ENCODE results near the gene TAGLN3. TPM values are rescaled to one million over a fixed set of nuclear protein-coding genes. Genes with fewer than 3 reads are reported as not detected.
A peak's percentile ranks its signal among the peaks of the same experiment; 100 is the strongest.

The TAGLN3 gene
- total and polyA plus RNA-seq, 2 of the 13 experiments (the other 11 are each of a cell fraction or from before 2014, with no cell fraction given) = 0.51 to 0.91 TPM

DNA sequence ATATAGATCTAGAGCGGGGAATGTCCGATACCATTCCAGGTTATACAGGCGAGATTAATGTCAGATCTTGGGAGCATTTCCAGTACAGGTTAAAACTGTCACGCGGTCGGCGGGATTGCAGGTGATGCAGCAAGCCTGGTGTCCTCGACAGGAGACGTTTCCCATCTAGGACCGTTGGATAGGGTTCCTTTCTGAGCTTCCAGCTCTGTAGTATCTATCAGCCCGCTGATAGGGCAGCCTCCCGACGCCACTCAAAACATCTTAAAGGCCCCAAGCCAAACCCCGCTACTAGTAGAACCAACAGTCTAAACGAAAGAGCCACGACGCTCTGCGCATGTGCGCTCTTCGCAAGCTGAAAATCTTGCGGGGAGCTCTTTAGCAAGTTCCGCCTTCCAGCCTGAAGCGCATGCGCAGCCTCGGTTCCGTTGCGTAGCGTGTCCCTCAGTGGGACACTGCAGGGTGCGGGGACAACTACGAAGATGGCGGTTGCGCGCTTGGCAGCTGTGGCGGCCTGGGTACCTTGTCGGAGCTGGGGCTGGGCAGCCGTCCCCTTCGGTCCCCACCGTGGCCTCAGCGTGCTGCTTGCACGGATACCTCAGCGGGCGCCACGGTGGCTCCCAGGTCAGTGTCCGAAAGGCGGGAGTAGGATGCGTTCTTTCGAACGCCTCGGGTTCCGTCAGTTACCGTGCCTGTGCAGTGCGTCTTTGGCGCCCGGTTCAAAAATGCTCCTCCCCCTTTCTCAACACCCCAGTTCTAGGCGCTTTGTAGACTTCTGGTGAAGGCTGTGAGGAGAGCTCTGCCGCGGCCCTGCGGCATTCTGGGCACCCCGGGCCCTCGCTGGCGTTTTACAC lies 19.9 kb upstream of the TAGLN3 start, which contains the start of gene ABHD10 (continued):
- TF ChIP-seq, protein P1, sequence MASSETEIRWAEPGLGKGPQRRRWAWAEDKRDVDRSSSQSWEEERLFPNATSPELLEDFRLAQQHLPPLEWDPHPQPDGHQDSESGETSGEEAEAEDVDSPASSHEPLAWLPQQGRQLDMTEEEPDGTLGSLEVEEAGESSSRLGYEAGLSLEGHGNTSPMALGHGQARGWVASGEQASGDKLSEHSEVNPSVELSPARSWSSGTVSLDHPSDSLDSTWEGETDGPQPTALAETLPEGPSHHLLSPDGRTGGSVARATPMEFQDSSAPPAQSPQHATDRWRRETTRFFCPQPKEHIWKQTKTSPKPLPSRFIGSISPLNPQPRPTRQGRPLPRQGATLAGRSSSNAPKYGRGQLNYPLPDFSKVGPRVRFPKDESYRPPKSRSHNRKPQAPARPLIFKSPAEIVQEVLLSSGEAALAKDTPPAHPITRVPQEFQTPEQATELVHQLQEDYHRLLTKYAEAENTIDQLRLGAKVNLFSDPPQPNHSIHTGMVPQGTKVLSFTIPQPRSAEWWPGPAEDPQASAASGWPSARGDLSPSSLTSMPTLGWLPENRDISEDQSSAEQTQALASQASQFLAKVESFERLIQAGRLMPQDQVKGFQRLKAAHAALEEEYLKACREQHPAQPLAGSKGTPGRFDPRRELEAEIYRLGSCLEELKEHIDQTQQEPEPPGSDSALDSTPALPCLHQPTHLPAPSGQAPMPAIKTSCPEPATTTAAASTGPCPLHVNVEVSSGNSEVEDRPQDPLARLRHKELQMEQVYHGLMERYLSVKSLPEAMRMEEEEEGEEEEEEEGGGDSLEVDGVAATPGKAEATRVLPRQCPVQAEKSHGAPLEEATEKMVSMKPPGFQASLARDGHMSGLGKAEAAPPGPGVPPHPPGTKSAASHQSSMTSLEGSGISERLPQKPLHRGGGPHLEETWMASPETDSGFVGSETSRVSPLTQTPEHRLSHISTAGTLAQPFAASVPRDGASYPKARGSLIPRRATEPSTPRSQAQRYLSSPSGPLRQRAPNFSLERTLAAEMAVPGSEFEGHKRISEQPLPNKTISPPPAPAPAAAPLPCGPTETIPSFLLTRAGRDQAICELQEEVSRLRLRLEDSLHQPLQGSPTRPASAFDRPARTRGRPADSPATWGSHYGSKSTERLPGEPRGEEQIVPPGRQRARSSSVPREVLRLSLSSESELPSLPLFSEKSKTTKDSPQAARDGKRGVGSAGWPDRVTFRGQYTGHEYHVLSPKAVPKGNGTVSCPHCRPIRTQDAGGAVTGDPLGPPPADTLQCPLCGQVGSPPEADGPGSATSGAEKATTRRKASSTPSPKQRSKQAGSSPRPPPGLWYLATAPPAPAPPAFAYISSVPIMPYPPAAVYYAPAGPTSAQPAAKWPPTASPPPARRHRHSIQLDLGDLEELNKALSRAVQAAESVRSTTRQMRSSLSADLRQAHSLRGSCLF (CRISPR knock-in tag; IDR thresholded peaks at IDR 0.05; ENCODE audit: borderline replicate concordance) = no peak; the same call in 1 of the 2 replicates
- TF ChIP-seq SAFB2 (CRISPR knock-in tag; IDR thresholded peaks at IDR 0.05; ENCODE audit: borderline replicate concordance, low read depth) = peak; percentile 82; the same call in 1 of the 2 replicates
- peak; percentile 72; the same call in 1 of the 2 replicates for TF ChIP-seq CCDC6 (CRISPR knock-in tag; IDR thresholded peaks at IDR 0.05)
- TF ChIP-seq NFYC (CRISPR knock-in tag; IDR thresholded peaks at IDR 0.05) = no peak; the same call in 1 of the 2 replicates
- TF ChIP-seq ZNF577 (CRISPR knock-in tag; IDR thresholded peaks at IDR 0.05; ENCODE audit: borderline replicate concordance, low read depth) = no peak
- TF ChIP-seq SNRNP70 (IDR thresholded peaks at IDR 0.05; ENCODE audit: low read depth, low read length) = no peak
- no peak for TF ChIP-seq MBNL3 (CRISPR knock-in tag; conservative IDR thresholded peaks at IDR 0.05)
- TF ChIP-seq, protein P2, sequence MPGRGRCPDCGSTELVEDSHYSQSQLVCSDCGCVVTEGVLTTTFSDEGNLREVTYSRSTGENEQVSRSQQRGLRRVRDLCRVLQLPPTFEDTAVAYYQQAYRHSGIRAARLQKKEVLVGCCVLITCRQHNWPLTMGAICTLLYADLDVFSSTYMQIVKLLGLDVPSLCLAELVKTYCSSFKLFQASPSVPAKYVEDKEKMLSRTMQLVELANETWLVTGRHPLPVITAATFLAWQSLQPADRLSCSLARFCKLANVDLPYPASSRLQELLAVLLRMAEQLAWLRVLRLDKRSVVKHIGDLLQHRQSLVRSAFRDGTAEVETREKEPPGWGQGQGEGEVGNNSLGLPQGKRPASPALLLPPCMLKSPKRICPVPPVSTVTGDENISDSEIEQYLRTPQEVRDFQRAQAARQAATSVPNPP (CRISPR knock-in tag; IDR thresholded peaks at IDR 0.05) = no peak
- TF ChIP-seq REPIN1 (CRISPR knock-in tag; IDR thresholded peaks at IDR 0.05; ENCODE audit: borderline replicate concordance, low read depth) = peak; percentile 19; the same call in 1 of the 2 replicates
- TF ChIP-seq, protein P3, sequence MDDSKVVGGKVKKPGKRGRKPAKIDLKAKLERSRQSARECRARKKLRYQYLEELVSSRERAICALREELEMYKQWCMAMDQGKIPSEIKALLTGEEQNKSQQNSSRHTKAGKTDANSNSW (CRISPR knock-in tag; IDR thresholded peaks at IDR 0.05; ENCODE audit: borderline replicate concordance) = no peak
- no peak for TF ChIP-seq RFX3 (CRISPR knock-in tag; IDR thresholded peaks at IDR 0.05)
- TF ChIP-seq ATF1 (CRISPR knock-in tag; IDR thresholded peaks at IDR 0.05) = no peak
- peak; percentile 81; the same call in 1 of the 2 replicates for TF ChIP-seq BORCS8-MEF2B (CRISPR knock-in tag; IDR thresholded peaks at IDR 0.05)
- TF ChIP-seq ERF (CRISPR knock-in tag; IDR thresholded peaks at IDR 0.05) = peak; percentile 91
- TF ChIP-seq, protein P4, sequence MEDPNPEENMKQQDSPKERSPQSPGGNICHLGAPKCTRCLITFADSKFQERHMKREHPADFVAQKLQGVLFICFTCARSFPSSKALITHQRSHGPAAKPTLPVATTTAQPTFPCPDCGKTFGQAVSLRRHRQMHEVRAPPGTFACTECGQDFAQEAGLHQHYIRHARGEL (CRISPR knock-in tag; IDR thresholded peaks at IDR 0.05) = no peak
- TF ChIP-seq, protein P5, sequence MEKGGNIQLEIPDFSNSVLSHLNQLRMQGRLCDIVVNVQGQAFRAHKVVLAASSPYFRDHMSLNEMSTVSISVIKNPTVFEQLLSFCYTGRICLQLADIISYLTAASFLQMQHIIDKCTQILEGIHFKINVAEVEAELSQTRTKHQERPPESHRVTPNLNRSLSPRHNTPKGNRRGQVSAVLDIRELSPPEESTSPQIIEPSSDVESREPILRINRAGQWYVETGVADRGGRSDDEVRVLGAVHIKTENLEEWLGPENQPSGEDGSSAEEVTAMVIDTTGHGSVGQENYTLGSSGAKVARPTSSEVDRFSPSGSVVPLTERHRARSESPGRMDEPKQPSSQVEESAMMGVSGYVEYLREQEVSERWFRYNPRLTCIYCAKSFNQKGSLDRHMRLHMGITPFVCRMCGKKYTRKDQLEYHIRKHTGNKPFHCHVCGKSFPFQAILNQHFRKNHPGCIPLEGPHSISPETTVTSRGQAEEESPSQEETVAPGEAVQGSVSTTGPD (CRISPR knock-in tag; IDR thresholded peaks at IDR 0.05) = no peak
- TF ChIP-seq, protein P6, sequence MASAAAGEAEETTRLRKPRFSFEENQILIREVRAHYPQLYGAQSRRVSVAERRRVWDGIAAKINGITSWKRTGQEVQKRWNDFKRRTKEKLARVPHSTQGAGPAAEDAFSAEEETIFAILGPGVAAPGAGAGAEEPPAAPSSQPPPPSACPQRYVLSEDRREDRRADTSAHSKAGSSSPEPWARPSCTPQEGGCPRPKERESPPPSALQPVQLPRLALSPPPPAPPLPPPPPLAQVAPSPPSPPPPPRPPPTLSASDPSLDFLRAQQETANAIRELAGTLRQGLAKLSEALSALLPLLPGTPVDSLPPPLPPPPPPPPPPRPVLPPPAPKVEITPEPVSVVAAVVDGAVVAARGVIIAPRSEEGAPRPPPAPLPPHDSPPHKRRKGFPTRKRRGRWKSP (CRISPR knock-in tag; IDR thresholded peaks at IDR 0.05) = peak; percentile 74
- TF ChIP-seq ZNF850 (CRISPR knock-in tag; conservative IDR thresholded peaks at IDR 0.05) = no peak
- TF ChIP-seq CHD4 (IDR thresholded peaks at IDR 0.05; ENCODE audit: borderline replicate concordance, low read length) = no peak
